GM12801 (cell line): ENCODE data around the gene TIGD1.

Experiments used
- CTCF ChIP-seq: IDR thresholded peaks from one replicate; pipeline ENCODE4 v1.5.1; 2011; ENCODE audit warnings: control low read depth; ENCODE audit not compliant: insufficient read length; ENCODE audit errors: extremely low read depth

The TIGD1 gene

GRCh38 chr2:232518844-232519243, 31.5 kb downstream of the TIGD1 start:
- TF ChIP-seq CTCF: no peak

- TF ChIP-seq CTCF: no peak
Measured at GRCh38 chr2:232516551-232516950, 33.8 kb downstream of the TIGD1 start.

GRCh38 chr2:232515639-232516038, 34.7 kb downstream of the TIGD1 start:
- TF ChIP-seq CTCF: no peak

DNA sequence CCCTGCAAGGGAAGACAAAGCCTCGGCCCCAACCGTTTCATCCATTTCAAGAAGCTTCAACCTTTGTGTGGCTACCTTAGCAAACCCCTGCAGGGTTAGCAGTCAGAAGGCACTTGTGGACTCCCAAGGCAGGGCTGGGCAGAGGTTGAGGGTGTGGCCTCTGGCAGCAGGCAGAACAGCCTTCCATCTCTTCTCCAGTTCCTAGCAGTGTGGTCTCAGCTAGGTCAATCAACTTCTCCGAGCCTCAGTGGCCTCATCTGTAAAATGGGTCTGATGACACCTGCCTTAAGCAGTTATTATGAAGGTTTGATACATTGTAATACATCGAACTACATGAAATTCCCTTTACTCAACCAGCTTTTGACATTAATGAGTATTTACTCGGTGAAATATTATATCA, 37.0 kb downstream of the TIGD1 start:
- TF ChIP-seq CTCF: no peak

GRCh38 chr2:232512602-232513001, 37.8 kb downstream of the TIGD1 start:
- TF ChIP-seq CTCF: no peak

DNA sequence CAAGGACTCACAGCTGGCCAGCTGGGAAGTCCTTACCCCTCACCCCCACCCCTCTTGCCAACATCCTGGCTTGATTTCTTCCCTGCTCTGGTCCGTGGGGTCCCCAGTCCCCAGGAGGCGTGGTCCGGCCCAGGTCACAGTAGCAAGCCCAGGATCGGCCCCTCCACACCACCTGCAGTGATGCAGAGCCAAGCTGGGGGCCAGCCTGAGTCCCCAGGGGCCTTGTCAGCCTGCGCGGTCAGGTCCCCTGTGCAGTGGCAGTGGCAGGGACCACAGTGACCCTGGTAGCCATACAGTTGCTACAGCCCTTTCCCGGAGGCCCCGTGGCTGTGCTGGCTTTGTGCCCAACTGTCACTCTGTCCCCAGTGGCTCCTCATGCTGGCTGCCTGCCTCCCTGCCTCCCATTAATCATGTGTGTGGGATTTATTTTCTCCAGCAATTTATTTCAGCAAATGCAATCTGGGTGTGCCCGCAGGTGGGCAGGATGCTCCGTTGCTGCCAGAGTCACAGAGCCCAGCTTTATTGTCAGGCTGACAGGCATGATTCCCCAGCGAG, 38.9 kb downstream of the TIGD1 start:
- no peak for TF ChIP-seq CTCF

DNA sequence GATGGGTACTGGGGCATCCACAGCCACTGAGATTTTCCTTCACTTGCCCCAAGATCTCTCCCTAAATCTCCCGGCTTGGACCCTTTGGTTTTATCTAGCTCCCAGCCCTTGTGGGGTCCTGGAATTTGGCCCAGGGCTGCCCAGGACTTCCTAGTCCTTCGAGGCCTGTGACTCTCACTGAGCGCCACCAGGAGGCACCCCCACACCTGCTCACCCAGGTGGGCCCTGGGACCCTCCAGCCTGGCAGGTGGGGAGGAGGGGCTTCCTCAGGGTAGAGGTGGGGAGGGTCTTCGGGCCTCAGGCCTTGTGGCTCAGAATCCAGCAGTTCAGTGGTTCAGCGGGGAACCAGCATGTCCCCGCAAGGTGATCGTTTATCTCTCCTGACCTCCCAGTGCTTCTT, 42.1 kb downstream of the TIGD1 start:
- no peak for TF ChIP-seq CTCF

DNA sequence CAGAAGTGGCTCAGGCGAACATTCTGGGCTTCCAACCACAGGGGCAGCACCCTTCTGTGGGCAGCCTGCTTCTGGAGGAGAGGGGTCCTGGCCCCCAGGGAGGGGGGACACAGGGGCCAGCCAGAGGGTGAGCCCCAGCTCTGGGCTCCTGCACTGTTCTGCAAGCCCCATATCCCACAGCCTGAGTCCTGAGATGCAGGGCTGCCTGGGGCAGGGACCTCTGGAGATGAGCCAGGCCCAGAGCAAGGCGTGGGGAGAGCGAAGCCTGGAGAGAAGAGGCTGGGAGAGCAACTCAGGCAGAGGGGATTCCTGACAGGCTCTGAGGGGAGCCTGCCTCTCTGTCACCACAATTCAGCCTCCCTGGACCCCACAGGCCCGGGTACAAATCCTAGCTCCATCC, 43.6 kb downstream of the TIGD1 start:
- TF ChIP-seq CTCF: no peak
